SH-SY5Y (cell line): ENCODE measurements around the gene PDE4D.

Experiments used
- GATA2 ChIP-seq: IDR thresholded peaks from 2 replicates; pipeline ENCODE4 v1.6.1; 2011; ENCODE audit warnings: mild to moderate bottlenecking, low read depth, low read length
- GATA3 ChIP-seq: IDR thresholded peaks from 2 replicates; pipeline ENCODE4 v1.6.1; 2011; ENCODE audit warnings: low read depth, mild to moderate bottlenecking, low read length, moderate library complexity

PDE4D gene

GRCh38 chr5:59002162-59002825, 891.2 kb downstream of the PDE4D start:
- no peak for TF ChIP-seq GATA3
- TF ChIP-seq GATA2 = no peak

- TF ChIP-seq GATA2 (no peak), GATA3 (no peak)
Observed at GRCh38 chr5:59001716-59002115, 891.8 kb downstream of the PDE4D start.

- TF ChIP-seq GATA3 = no peak
- TF ChIP-seq GATA2 = no peak
Observed at GRCh38 chr5:59001154-59001553, 892.4 kb downstream of the PDE4D start.

GRCh38 chr5:59000211-59000610, 893.3 kb downstream of the PDE4D start:
- TF ChIP-seq GATA2 = no peak
- no peak for TF ChIP-seq GATA3

- TF ChIP-seq GATA3 (no peak), GATA2 (no peak)
Observed at GRCh38 chr5:58999804-59000203, 893.7 kb downstream of the PDE4D start.

GRCh38 chr5:58998544-58998943, 895.0 kb downstream of the PDE4D start:
- no peak for TF ChIP-seq GATA2
- no peak for TF ChIP-seq GATA3

GRCh38 chr5:58993461-58993860, 900.1 kb downstream of the PDE4D start:
- TF ChIP-seq GATA2 (no peak), GATA3 (no peak)

- TF ChIP-seq GATA3 = no peak
- no peak for TF ChIP-seq GATA2
Observed at GRCh38 chr5:58988938-58989337, 904.6 kb downstream of the PDE4D start.

- no peak for TF ChIP-seq GATA2
- TF ChIP-seq GATA3 = no peak
Observed at GRCh38 chr5:58987193-58987592, 906.3 kb downstream of the PDE4D start.

- TF ChIP-seq GATA3 (no peak), GATA2 (no peak)
Observed at GRCh38 chr5:58986281-58986680, 907.2 kb downstream of the PDE4D start.

- TF ChIP-seq GATA2 (no peak), GATA3 (no peak)
Observed at GRCh38 chr5:58985759-58986158, 907.8 kb downstream of the PDE4D start.

GRCh38 chr5:58985311-58985710, 908.2 kb downstream of the PDE4D start:
- no peak for TF ChIP-seq GATA2
- no peak for TF ChIP-seq GATA3

GRCh38 chr5:58983526-58984452, 909.7 kb downstream of the PDE4D start:
- TF ChIP-seq GATA3 = no peak
- TF ChIP-seq GATA2 = no peak

- no peak for TF ChIP-seq GATA2
- TF ChIP-seq GATA3 = no peak
Observed at GRCh38 chr5:58980890-58981289, 912.6 kb downstream of the PDE4D start.

GRCh38 chr5:58979090-58979489, 914.4 kb downstream of the PDE4D start:
- no peak for TF ChIP-seq GATA2
- no peak for TF ChIP-seq GATA3

- TF ChIP-seq GATA2 (no peak), GATA3 (no peak)
Observed at GRCh38 chr5:58974601-58975000, 918.9 kb downstream of the PDE4D start.

GRCh38 chr5:58974083-58974482, 919.4 kb downstream of the PDE4D start:
- TF ChIP-seq GATA2 (no peak), GATA3 (no peak)
